ENCODE measurements around the gene ADPRM.
"Not testable (repeated sequence)": the region's sequence is repeated elsewhere in the genome, so short reads cannot be mapped to it uniquely, and the experiment has no call there.

ADPRM gene

DNA sequence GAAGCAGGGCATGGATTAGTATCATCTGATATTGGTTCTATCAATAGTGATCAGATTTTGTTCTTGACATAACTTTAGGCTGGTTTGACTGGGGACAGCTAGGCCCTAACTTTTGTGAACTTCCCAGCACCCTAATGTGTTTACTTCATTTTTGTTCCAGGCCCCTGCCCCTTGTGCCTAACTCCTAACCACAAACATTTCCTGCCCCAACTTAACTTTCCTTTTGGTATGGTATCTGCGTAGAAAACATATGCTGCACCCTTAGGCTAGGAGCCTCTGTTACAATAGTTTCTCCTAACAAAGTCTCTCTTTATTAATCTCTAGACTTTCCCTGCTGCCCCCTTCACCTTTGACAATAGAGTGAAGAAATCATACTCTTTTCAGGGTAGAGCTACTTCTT, 2.5 kb downstream of the ADPRM start:
- DNase-seq (ENCODE audit: low read depth) = no peak

- no peak for DNase-seq (ENCODE audit: low read depth)
Measured at GRCh38 chr17:10702574-10702973, 5.2 kb downstream of the ADPRM start.

- DNase-seq (ENCODE audit: low read depth) = no peak
Measured at GRCh38 chr17:10705727-10706126, 8.3 kb downstream of the ADPRM start.

- DNase-seq (ENCODE audit: low read depth) = no peak
Measured at GRCh38 chr17:10713318-10713717, 15.9 kb downstream of the ADPRM start.

DNA sequence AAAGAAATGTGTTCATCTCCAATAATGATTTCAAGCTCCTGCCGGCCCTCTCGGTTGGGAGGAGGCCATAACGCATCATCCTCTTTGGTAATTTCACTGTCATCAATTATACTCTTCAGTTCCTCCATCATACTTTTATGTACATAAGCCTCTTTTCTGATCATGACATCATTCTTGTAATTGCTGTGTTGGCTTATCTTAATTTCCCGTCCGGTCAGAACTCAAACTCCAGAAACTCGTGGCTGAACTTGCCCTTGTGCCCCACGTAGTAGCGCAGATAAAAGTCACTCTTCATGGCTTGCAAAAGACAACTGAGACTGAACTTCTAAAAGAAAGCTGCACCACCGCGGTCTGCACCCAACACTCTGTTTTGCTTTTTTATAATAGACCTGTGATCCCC, 18.8 kb downstream of the ADPRM start:
- no peak for DNase-seq (ENCODE audit: low read depth)

GRCh38 chr17:10718547-10718946, 21.2 kb downstream of the ADPRM start:
- DNase-seq (ENCODE audit: low read depth) = no peak

DNA sequence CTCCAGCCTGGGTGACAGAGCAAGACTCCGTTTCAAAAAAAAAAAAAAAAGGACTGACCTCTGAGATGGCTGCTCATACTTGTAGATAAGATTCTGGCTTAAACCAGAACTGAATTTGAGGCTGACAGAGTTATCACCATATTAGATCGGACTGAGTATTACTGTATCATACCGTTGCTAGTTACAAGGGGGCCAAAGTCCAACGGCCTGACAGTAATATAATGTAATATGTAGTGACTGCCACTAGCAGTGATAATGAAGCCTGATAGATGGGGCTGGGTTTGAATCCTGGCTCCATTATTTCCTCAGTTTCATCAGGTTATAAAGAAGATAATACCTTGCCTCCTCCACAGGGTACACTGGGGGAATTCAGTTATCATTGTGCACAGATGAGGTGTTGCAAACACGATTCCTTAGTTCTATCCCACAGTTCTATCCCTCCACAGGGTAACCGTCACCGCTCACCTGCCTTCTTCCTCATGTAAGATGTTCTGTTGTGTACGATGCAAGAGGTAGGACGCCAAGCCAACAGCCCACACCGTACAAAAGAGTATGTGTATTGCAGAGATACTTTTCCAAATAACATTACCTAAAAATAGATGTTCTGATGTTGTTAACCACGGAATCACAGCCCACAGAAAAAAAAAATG, 27.3 kb downstream of the ADPRM start:
- DNase-seq (ENCODE audit: low read depth) = no peak

- no peak for DNase-seq (ENCODE audit: low read depth)
Measured at GRCh38 chr17:10725262-10725661, 27.9 kb downstream of the ADPRM start.

GRCh38 chr17:10726196-10726595, 28.8 kb downstream of the ADPRM start:
- no peak for DNase-seq (ENCODE audit: low read depth)

DNA sequence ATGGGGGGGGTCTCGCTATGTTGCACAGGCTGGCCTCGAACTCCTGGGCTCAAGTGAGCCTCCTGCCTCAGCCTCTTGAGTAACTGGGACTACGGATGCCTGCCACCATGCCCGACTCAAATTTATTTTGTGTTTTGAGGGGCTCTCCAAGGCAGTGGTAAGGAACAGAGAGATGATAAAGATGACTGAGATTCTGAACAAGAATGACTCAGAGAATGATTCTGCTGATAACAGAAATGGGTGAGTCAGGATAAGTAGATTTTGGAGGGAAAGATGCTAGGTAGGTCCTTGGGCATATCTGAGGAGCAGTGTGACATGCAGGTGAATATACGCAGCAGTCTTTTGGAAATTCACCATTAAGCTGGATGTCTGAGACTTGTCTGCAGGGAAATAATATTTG, 29.8 kb downstream of the ADPRM start:
- DNase-seq (ENCODE audit: low read depth) = no peak

DNA sequence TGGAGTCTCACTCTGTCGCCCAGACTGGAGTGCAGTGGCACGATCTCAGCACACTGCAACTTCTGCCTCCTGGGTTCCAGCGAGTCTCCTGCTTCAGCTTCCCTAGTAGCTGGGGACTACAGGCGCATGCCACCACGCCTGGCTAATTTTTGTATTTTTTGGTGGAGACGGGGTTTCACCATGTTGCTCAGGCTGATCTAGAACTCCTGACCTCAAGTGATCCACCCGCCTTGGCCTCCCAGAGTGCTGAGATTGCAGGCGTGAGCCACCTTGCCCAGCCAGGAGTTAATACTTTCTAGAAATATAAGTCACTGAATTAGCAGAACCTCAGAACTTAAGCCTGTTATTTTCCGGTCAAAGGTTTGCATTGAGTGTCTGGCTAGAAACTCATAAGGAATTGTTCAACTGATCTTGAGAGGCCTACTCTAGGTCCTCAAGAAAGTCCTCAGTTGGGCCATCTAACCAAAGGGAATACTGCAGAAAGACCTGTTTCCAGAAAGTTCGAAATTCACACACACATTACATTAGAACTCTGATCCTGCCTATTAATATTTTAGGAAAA, 31.0 kb downstream of the ADPRM start:
- DNase-seq (ENCODE audit: low read depth) = no peak

- peak; percentile 37 for DNase-seq (ENCODE audit: low read depth)
Measured at GRCh38 chr17:10729334-10730193, 32.2 kb downstream of the ADPRM start, which contains the start of gene TMEM220. TMEM220 (minus strand) TSS chr17:10730023; CDS start chr17:10729851, 172 bp downstream.

DNA sequence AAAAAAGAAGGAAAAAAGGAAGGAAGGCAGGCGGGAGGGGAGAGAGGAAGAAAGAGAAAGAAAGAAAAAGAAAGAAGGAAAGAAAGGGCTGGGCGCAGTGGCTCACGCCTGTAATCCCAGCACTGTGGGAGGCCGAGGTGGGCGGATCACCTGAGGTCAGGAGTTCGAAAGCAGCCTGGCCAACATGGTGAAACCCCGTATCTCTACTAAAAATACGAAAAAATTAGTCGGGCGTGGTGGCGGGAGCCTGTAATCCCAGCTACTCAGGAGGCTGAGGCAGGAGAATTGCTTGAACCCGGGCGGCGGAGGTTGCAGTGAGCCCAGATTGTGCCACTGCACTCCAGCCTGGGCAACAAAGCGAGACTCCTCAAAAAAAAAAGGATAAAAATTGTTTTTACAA, 32.9 kb downstream of the ADPRM start:
- DNase-seq (ENCODE audit: low read depth) = not testable (repeated sequence)

- no peak for DNase-seq (ENCODE audit: low read depth)
Measured at GRCh38 chr17:10731408-10731879, 34.0 kb downstream of the ADPRM start.

GRCh38 chr17:10732121-10732520, 34.7 kb downstream of the ADPRM start:
- DNase-seq (ENCODE audit: low read depth) = not testable (repeated sequence)

- DNase-seq (ENCODE audit: low read depth) = no peak
Measured at GRCh38 chr17:10733666-10734065, 36.3 kb downstream of the ADPRM start.

DNA sequence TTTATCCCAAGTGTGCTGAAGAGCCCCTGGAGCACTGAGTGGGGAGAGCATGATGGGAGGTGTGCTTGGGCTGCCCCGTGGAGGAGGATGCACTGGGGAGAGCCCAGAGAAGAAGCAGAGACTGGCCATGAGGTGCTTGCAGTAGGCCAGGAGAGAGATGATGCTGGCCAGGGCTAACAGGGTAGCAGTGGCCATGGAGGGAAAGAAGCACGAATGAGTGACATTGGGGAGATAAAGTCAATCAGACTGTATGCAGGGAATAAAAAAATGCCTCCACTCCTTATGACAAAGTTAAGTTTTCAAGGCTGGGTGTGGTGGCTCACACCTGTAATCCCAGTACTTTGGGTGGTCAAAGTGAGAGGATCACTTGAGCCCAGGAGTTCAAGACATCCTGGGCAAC, 37.9 kb downstream of the ADPRM start:
- no peak for DNase-seq (ENCODE audit: low read depth)

DNA sequence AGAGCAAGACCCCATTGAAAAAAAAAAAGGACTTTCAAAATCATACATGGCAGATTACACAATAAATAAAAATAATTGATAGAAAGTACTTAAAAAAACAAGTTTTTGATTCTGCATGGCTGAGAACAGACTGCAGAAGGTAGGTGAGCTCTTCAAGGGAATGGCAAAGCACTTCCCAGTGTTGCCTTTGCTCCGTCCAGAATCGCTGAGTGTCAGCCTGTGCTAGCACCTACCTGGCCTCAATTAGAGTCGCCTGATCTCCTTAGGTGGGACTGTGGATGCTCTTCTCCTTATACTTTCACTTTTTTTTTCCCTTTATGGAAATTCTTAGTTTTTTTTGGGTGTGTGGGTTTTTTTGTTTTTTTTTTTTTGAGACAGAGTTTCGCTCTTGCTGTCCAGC, 38.4 kb downstream of the ADPRM start:
- no peak for DNase-seq (ENCODE audit: low read depth)

GRCh38 chr17:10737168-10737622, 39.8 kb downstream of the ADPRM start:
- DNase-seq (ENCODE audit: low read depth) = no peak

GRCh38 chr17:10737736-10738135, 40.3 kb downstream of the ADPRM start:
- no peak for DNase-seq (ENCODE audit: low read depth)

DNA sequence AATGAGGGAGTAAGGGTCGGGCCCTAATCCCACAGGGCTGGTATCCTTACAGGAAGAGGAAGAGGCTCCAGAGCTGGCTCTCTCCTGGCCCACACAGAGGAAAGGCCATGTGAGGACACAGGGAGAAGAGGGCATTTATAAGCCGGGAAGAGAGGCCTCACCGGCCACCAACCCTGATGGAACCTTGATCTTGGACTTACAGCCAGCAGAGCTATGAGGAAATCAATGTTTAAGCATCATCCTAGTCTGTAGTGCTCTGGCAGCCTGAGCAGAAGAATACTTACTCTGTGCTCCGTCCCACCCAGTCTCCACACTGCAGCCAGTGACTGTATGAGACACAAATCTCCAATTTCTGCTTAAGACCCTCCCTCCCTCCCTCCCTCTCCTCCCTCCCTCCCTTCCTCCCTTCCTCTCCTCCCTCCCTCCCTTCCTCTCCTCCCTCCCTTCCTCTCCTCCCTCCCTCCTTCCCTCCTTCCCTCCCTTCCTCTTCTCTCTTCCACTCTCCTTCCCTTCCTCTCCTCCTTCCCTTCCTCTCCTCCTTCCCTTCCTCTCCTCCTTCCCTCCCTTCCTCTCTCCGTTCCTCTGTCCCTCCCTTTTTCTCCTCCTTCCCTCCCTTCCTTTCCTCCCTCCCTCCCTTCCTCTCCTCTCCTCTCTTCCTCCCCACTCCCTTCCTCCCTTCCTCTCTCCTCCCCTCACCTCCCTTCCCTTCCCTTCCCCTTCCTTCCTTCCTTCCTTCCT, 41.3 kb downstream of the ADPRM start:
- DNase-seq (ENCODE audit: low read depth) = no peak

- DNase-seq (ENCODE audit: low read depth) = no peak
Measured at GRCh38 chr17:10739386-10739785, 42.0 kb downstream of the ADPRM start.

Measured in stimulated activated CD8-positive, alpha-beta memory T cell treated with anti-CD3 and anti-CD28 coated beads, Interleukin-12 subunit alpha, Interleukin-12 subunit beta, amount 100 ng/mL, for 4 hours (primary cell).